Epidermal melanocyte (primary cell): ENCODE data around the gene SCN8A.
"Not testable (repeated sequence)": the region's sequence is repeated elsewhere in the genome, so short reads cannot be mapped to it uniquely, and the experiment has no call there.

Experiments used
- DNase-seq: peaks from one replicate; pipeline ENCODE4 v3.0.0; 2011; ENCODE audit warnings: low spot score; ENCODE audit not compliant: insufficient read length

SCN8A gene

GRCh38 chr12:51622564-51622963 lies 31.5 kb downstream of the SCN8A start:
- DNase-seq = no peak

GRCh38 chr12:51625370-51625769 lies 34.3 kb downstream of the SCN8A start:
- DNase-seq = no peak

- no peak for DNase-seq
Measured at GRCh38 chr12:51626115-51626514, 35.1 kb downstream of the SCN8A start.

- no peak for DNase-seq
Measured at GRCh38 chr12:51626629-51627028, 35.6 kb downstream of the SCN8A start.

- no peak for DNase-seq
Measured at GRCh38 chr12:51630256-51630880, 39.3 kb downstream of the SCN8A start.

GRCh38 chr12:51630986-51631385 lies 40.0 kb downstream of the SCN8A start:
- DNase-seq = no peak

- DNase-seq = no peak
Measured at GRCh38 chr12:51631591-51631990, 40.6 kb downstream of the SCN8A start.

GRCh38 chr12:51632623-51633022 lies 41.6 kb downstream of the SCN8A start:
- peak; percentile 43 for DNase-seq

GRCh38 chr12:51635346-51635745 lies 44.3 kb downstream of the SCN8A start:
- no peak for DNase-seq

GRCh38 chr12:51636581-51636980 lies 45.5 kb downstream of the SCN8A start:
- DNase-seq = no peak

- no peak for DNase-seq
Measured at GRCh38 chr12:51636986-51637385, 46.0 kb downstream of the SCN8A start.

GRCh38 chr12:51639361-51639760 lies 48.3 kb downstream of the SCN8A start:
- no peak for DNase-seq

- no peak for DNase-seq
Measured at GRCh38 chr12:51642286-51642685, 51.3 kb downstream of the SCN8A start.

- no peak for DNase-seq
Measured at GRCh38 chr12:51643951-51644350, 52.9 kb downstream of the SCN8A start.

- not testable (repeated sequence) for DNase-seq
Measured at GRCh38 chr12:51644691-51645090, 53.7 kb downstream of the SCN8A start.

- DNase-seq = no peak
Measured at GRCh38 chr12:51645961-51646360, 54.9 kb downstream of the SCN8A start.

- no peak for DNase-seq
Measured at GRCh38 chr12:51647647-51648046, 56.6 kb downstream of the SCN8A start.

- no peak for DNase-seq
Measured at GRCh38 chr12:51653431-51653830, 62.4 kb downstream of the SCN8A start.

GRCh38 chr12:51661199-51661598 lies 70.2 kb downstream of the SCN8A start:
- no peak for DNase-seq

GRCh38 chr12:51661836-51662235 lies 70.8 kb downstream of the SCN8A start:
- DNase-seq = no peak

- no peak for DNase-seq
Measured at GRCh38 chr12:51662728-51663154, 71.7 kb downstream of the SCN8A start.

- DNase-seq = no peak
Measured at GRCh38 chr12:51663390-51663789, 72.4 kb downstream of the SCN8A start.

- no peak for DNase-seq
Measured at GRCh38 chr12:51666696-51667095, 75.7 kb downstream of the SCN8A start.

GRCh38 chr12:51667269-51667668 lies 76.2 kb downstream of the SCN8A start:
- no peak for DNase-seq
